Measurements from ENCODE around the gene NOD2.

Gene NOD2

DNA sequence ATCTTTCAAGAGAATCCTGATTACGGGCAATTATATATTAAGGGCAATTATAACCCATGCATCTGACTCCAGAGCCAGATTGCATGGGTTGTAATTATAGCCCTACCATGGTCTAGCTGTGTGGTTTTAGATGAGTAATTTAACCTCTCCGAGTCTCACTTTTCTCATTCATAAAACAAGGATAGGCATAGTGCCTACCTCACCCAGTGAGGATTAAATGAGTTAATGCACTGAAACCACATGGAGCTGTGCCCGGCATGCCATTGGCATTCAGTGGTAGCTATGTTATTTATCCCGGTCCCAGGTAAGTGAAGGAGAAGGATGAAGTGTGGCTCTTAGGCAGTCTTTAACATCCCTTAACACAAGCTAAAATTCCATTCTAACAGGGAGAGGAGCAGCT lies 18.6 kb upstream of the NOD2 start:
- H3K9me3 ChIP-seq (ENCODE audit: control insufficient read depth, low read length): no peaks in the 10 kb centered on the region
- TF ChIP-seq, protein P1, sequence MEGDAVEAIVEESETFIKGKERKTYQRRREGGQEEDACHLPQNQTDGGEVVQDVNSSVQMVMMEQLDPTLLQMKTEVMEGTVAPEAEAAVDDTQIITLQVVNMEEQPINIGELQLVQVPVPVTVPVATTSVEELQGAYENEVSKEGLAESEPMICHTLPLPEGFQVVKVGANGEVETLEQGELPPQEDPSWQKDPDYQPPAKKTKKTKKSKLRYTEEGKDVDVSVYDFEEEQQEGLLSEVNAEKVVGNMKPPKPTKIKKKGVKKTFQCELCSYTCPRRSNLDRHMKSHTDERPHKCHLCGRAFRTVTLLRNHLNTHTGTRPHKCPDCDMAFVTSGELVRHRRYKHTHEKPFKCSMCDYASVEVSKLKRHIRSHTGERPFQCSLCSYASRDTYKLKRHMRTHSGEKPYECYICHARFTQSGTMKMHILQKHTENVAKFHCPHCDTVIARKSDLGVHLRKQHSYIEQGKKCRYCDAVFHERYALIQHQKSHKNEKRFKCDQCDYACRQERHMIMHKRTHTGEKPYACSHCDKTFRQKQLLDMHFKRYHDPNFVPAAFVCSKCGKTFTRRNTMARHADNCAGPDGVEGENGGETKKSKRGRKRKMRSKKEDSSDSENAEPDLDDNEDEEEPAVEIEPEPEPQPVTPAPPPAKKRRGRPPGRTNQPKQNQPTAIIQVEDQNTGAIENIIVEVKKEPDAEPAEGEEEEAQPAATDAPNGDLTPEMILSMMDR (IDR thresholded peaks at IDR 0.05): no peak
- no peaks in the 10 kb centered on the region for H3K79me2 ChIP-seq
- H3K4me2 ChIP-seq (ENCODE audit: low read length): no peak overlapping the region
- H3K9ac ChIP-seq: no peak overlapping the region
- no peak overlapping the region for H2AFZ ChIP-seq
- H3K4me3 ChIP-seq (ENCODE audit: low read depth, low read length): no peak overlapping the region
- no peaks in the 10 kb centered on the region for H3K4me1 ChIP-seq
- H3K27me3 ChIP-seq (ENCODE audit: control insufficient read depth, insufficient read depth, low read length): no peaks in the 10 kb centered on the region
- no peaks in the 10 kb centered on the region for H3K36me3 ChIP-seq (ENCODE audit: control insufficient read depth, insufficient read depth, low read length)
- no peak overlapping the region for H3K27ac ChIP-seq

DNA sequence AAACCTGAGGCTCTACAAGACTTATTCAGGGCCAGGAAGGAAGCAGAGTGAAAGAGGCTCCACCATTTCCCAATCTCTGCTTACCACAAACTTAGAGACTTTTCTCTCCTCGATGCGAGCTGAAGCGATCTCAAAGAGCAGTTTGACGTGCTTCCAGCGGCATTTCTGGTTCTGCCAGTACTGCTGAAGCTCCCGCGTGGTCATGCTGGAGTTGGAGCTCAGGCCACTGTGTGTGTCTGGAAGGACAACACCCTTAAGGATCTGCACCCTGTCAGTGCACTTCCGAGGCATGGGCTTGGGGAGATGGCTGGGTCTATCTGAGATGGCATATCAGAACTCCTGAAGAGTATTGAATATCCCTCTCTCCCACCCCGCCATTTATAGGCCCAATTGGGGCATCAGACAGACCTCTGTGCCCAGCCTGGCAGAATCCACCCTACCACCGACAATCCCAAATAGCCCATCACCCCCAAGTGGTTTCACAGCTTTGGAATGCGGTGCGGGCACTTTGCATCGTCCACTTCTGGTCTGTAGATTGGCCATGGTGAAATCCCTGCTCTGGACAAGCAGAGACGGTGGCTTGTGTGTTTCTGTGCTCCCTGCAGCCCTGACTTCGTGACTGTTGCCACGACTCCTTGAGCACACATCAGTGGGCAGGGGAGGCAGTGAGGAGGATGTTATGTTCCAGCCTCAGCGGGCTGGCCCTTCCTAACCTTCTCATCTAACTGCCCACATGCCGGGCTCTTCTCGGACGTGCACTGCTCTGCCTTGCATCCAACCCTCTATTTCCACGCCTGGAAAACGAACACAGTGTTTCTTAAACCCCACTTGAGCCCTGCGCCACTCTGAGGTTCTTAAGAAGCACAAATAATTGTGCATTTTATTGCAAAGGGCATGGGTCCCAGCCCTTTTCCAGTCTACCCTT lies 17.5 kb upstream of the NOD2 start:
- H3K4me3 ChIP-seq (ENCODE audit: low read depth, low read length): no peak overlapping the region
- TF ChIP-seq, protein P1 (IDR thresholded peaks at IDR 0.05): no peak
- no peaks in the 10 kb centered on the region for H3K27me3 ChIP-seq (ENCODE audit: control insufficient read depth, insufficient read depth, low read length)
- no peak overlapping the region for H3K9ac ChIP-seq
- no peaks in the 10 kb centered on the region for H3K9me3 ChIP-seq (ENCODE audit: control insufficient read depth, low read length)
- no peak overlapping the region for H2AFZ ChIP-seq
- H3K4me1 ChIP-seq: no peaks in the 10 kb centered on the region
- no peaks in the 10 kb centered on the region for H3K79me2 ChIP-seq
- no peak overlapping the region for H3K27ac ChIP-seq
- H3K4me2 ChIP-seq (ENCODE audit: low read length): no peak overlapping the region
- H3K36me3 ChIP-seq (ENCODE audit: control insufficient read depth, insufficient read depth, low read length): no peaks in the 10 kb centered on the region

DNA sequence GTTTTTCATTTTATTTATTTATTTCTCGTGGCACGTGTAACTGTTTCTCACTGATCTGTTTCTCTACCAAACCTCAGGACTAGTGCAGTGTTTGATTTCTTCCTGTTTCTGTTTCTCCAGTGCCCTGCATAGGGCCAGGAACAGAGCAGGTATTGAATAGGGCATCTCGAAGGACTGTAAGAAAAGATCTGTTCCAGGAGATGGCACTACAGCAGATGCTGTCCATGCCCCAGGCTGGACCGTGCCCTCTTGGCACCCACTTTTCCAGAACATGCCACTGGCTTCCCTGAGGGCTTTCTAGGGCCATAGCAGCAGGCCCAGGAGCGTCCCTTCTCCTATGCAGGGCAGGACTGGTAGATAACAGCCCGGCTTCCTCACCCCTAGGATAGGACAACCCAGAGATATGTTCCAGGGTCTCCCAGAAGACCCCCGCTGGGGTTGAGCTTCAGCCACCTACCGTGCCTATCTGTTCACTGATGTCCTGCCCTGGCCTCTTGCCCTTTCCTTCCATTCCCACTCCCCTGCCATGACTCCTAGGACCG lies 16.7 kb upstream of the NOD2 start:
- TF ChIP-seq, protein P1 (IDR thresholded peaks at IDR 0.05): no peak
- no peaks in the 10 kb centered on the region for H3K4me1 ChIP-seq

DNA sequence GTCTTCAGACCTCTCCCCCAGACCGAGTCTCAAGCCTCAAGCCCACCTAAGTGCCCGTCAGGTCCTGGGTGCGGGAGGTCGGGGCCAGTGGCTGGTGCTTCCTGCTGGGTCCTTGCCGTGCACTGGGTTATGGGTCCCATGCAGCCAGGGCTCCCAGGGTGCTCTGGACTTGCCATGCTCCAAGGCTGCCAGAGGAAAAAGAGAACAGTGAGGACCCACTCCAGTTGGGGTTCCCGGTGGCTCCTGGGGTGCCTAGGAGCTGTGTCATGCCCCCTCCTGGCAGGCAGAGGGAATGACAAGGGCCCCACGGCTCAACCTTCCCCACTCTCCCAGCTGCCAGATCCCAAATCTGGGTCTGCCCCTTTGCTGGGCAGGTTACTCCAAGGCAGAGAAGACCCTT lies 16.1 kb upstream of the NOD2 start:
- H3K4me3 ChIP-seq (ENCODE audit: low read depth, low read length): no peak overlapping the region
- no peaks in the 10 kb centered on the region for H3K4me1 ChIP-seq
- H2AFZ ChIP-seq: no peak overlapping the region
- H3K79me2 ChIP-seq: no peaks in the 10 kb centered on the region
- TF ChIP-seq, protein P1 (IDR thresholded peaks at IDR 0.05): no peak
- H3K4me2 ChIP-seq (ENCODE audit: low read length): no peak overlapping the region
- no peaks in the 10 kb centered on the region for H3K27me3 ChIP-seq (ENCODE audit: control insufficient read depth, insufficient read depth, low read length)
- H3K9ac ChIP-seq: no peak overlapping the region
- no peaks in the 10 kb centered on the region for H3K36me3 ChIP-seq (ENCODE audit: control insufficient read depth, insufficient read depth, low read length)
- no peak overlapping the region for H3K27ac ChIP-seq
- H3K9me3 ChIP-seq (ENCODE audit: control insufficient read depth, low read length): no peaks in the 10 kb centered on the region

More for the DNA sequence above, 16.7 kb upstream of the NOD2 start:
- H3K79me2 ChIP-seq: no peaks in the 10 kb centered on the region
- no peaks in the 10 kb centered on the region for H3K9me3 ChIP-seq (ENCODE audit: control insufficient read depth, low read length)
- H3K27ac ChIP-seq: no peak overlapping the region
- no peaks in the 10 kb centered on the region for H3K36me3 ChIP-seq (ENCODE audit: control insufficient read depth, insufficient read depth, low read length)
- no peak overlapping the region for H3K9ac ChIP-seq
- H2AFZ ChIP-seq: no peak overlapping the region
- no peak overlapping the region for H3K4me2 ChIP-seq (ENCODE audit: low read length)
- H3K27me3 ChIP-seq (ENCODE audit: control insufficient read depth, insufficient read depth, low read length): no peaks in the 10 kb centered on the region
- H3K4me3 ChIP-seq (ENCODE audit: low read depth, low read length): no peak overlapping the region
